Stimulated activated CD8-positive, alpha-beta memory T cell treated with anti-CD3 and anti-CD28 coated beads, Interleukin-7, amount 100 ng/mL, for 48 hours (primary cell): ENCODE results near the gene LIN52.
"Not testable (repeated sequence)": the region's sequence is repeated elsewhere in the genome, so short reads cannot be mapped to it uniquely, and the experiment has no call there.

Source experiments
- DNase-seq, 2 donors: peaks; one replicate each; pipeline ENCODE4 v3.0.0-alpha.2; 2020; ENCODE audit warnings: low read depth in 1 of 2; ENCODE audit errors: extremely low read depth in 1 of 2

LIN52 gene

GRCh38 chr14:74105381-74105780, 20.6 kb downstream of the LIN52 start:
- DNase-seq = no peak

GRCh38 chr14:74109369-74109768, 24.6 kb downstream of the LIN52 start:
- no peak for DNase-seq

DNA sequence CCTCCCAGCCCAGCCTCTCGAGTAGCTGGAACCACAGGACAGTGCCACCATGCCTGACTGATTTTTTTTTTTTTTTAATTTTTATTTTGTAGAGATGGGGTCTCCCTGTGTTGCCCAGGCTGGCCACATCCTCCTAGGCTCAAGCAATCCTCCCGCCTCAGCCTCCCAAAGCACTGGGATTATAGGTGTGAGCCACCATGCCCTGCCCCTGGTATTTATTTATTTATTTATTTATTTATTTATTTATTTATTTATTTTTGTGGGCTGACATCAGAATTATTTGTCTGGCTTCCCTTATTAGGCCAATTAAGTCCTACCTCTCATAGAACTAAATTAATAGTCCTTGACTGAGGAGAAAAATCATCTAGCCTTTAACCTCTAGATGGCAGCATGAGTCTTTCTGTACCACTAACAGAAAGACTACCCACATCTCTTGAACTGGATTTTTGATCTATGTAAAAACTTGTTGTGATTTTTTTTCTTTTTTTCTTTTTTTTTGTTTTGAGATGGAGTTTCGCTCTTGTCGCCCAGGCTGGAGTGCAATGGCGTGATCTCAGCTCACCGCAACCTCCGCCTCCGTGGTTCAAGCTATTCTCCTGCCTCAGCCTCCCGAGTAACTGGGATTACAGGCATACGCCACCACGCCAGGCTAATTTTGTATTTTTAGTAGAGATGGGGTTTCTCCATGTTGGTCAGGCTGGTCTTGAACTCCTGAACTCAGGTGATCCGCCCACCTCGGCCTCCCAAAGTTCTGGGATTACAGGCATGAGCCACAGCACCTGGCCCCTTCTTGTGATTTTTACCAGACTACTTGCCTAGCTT, 26.9 kb downstream of the LIN52 start:
- DNase-seq = not testable (repeated sequence)

DNA sequence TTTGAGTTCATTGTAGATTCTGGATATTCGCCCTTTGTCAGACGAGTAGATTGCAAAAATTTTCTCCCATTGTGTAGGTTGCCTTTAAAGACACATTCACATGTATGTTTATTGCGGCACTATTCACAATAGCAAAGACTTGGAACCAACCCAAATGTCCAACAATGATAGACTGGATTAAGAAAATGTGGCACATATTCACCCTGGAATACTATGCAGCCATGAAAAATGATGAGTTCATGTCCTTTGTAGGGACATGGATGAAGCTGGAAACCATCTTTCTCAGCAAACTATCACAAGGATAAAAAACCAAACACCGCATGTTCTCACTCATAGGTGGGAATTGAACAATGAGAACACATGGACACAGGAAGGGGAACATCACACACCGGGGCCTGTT, 40.7 kb downstream of the LIN52 start:
- not testable (repeated sequence) for DNase-seq

- DNase-seq = no peak
Observed at GRCh38 chr14:74126315-74127013, 41.7 kb downstream of the LIN52 start.

DNA sequence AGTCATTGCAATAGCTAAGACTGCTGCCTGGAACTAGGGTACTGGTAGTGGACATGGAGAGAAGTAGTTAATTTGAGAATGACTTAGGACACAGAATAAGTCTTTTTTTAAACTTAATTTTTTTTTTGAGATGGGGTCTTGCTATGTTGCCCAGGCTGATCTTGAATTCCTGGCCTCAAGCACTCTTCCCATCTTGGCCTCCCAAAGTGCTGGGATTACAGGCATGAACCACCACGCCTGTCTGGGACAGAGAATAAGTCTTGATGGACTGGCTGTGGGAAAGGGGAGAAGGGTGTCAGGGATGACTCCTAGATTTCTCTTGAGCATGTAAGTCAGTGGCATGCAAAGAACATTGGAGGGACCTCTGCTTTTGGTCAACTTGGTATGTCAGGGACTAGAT, 42.9 kb downstream of the LIN52 start:
- DNase-seq = no peak

DNA sequence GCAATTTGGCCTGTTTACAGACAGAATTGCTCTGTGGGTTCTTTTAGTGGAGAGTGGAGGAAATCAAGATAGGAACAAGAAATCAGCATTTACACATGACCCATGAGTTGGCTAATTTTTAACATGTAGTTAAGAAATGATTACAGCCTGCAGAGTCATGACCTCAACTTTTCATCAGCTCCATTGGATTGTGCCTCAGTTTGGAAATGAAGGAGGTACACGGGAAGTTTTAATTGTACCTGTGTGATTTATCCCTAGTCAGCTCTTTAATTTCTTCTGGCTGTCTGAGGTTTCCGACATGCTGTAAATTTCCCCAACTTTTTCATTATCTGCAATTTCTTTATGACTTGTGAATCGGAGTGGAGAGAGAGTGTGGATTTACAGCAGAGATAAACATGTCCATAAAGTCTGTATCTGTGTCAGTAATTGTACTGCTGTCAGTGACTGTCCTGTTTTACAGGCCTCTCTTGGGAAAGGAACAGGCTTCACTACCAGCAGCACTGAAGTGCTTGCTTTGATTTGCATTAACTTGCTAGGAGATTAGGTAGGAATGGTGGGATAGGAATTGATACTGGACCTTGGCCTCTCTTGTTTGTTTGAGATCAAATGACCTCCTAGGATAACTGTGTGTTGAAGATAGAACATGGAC, 49.2 kb downstream of the LIN52 start:
- DNase-seq = no peak

- no peak for DNase-seq
Observed at GRCh38 chr14:74134484-74134883, 49.7 kb downstream of the LIN52 start.

- DNase-seq = no peak
Observed at GRCh38 chr14:74135426-74135825, 50.7 kb downstream of the LIN52 start.

GRCh38 chr14:74140374-74140850, 55.7 kb downstream of the LIN52 start:
- DNase-seq = no peak

- no peak for DNase-seq
Observed at GRCh38 chr14:74141703-74142102, 56.9 kb downstream of the LIN52 start.

DNA sequence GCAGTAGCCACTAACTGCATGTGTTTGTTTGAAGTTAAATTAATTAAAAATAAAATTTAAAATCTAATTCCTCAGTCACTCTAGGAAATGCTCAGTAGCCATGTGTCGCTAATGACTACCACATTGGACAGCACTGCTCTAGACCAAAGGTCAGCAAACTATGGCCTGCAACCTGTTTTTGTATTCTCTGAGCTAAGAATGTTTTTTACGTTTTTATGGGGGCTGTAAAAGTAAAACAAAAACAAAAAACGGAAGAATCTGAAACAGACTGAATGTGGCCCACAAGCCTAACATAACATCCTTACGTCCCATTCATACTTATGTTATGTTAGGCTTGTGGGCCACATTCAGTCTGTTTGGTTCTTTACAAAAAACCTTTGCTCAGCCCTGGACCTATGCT, 57.8 kb downstream of the LIN52 start:
- no peak for DNase-seq

DNA sequence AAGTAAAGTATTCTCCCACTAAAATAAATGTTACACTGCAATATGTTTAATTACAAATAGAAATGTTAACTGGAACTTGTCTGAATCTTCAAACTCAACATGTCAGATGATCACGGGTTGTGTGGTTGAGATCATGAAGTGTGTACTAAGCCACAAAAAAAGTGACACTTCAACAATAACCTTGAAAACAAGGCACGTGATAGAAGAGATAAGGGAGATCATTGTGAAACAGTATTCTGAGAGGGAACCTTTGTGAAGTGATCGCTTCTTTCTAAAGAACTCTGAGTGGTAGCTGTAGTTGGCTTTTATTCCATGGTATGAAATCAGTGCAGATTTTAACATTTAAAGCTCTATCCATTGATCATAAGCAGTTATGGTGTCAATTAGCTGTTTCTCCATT, 60.0 kb downstream of the LIN52 start:
- no peak for DNase-seq

GRCh38 chr14:74147571-74147970, 62.8 kb downstream of the LIN52 start:
- no peak for DNase-seq

GRCh38 chr14:74148705-74149104, 63.9 kb downstream of the LIN52 start:
- DNase-seq = no peak

- no peak for DNase-seq
Observed at GRCh38 chr14:74155287-74155686, 70.5 kb downstream of the LIN52 start.

GRCh38 chr14:74155749-74156148, 71.0 kb downstream of the LIN52 start:
- DNase-seq = no peak

DNA sequence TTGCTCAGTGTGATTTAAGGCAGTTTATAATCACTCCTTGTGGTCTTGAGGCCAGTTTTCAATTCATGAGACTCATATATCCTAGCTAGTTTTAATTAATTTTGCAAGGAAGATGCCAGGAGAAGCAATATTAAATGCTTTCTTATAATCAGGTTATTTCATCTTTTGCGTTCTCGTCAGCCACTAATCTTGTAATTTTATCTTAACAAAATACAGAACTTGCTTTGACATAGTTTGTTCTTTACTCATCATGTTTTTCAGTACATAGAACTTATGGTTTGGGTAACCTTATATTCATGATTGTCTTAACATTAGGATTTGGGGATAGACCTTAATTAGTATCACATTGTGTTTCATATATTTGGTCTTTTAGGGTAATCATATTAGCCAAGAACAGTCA, 76.0 kb downstream of the LIN52 start:
- no peak for DNase-seq

GRCh38 chr14:74161526-74162158, 76.9 kb downstream of the LIN52 start:
- DNase-seq = no peak

DNA sequence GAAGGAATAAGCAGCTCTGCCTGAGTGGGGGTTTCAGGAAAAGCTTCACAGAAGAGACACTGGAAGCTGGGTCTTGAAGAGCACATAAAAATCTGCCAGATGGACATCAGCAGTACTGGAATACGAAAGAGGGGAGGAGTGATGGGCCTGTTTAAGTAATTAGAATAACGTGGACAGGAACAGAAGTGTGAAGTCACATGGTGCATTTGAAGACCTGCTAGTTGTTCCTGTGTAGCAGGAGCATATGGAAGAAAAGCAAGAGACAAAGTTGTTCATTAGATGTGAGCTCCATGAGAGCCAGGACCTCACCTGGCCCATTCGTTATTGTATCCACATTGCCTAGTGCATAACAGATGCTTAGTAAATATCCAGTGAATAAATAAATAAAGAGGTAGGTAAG, 85.2 kb downstream of the LIN52 start:
- no peak for DNase-seq

DNA sequence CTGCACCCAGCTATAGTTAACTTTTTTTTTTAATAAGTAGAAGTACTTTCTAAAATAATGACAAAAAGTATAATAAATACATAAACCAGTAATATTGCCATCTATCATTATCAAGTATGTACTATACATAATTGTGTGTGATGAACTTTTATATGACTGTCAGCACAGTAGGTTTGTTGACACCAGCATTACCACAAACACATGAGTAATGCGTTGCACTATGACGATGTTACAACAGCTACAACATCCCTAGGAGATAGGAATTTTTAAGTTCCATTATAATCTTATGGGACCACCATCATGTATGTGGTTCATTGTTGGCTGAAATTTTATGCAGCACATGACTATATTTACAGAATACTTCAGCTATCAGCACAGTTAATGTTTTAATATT, 91.6 kb downstream of the LIN52 start:
- no peak for DNase-seq
